Activated CD4-positive, alpha-beta T cell treated with anti-CD3 and anti-CD28 coated beads for 36 hours (primary cell): Measurements from ENCODE around the gene PLP2. TPM values are rescaled to one million over a fixed set of nuclear protein-coding genes. Genes with fewer than 3 reads are reported as not detected.
"Not testable (repeated sequence)": the region's sequence is repeated elsewhere in the genome, so short reads cannot be mapped to it uniquely, and the experiment has no call there.

Experiments used
- ATAC-seq: fragments of 200-7000 bp; cut with Tn5 transposase; one replicate; pipeline ENCODE4 v1.10.0; 2021; ENCODE audit warnings: mild to moderate bottlenecking, moderate library complexity
- CTCF ChIA-PET: fragments of 350-600 bp; sonication (Branson Sonifier 250); formaldehyde crosslinking; loops from one replicate; lab custom pipeline; 2021; ENCODE audit warnings: antibody characterized with exemption; lab: Charles Lee
- POLR2A ChIA-PET: fragments of 350-600 bp; sonication (Branson Sonifier 250); formaldehyde crosslinking; loops from one replicate; lab custom pipeline; 2021; ENCODE audit warnings: antibody characterized with exemption, inconsistent platforms; lab: Charles Lee
- DNase-seq: peaks from one replicate; pipeline ENCODE4 v3.0.0-alpha.2; 2020
- H3K27ac Mint-ChIP-seq: one replicate; pipeline ENCODE4 v1.8.0; 2021; ENCODE audit warnings: mixed read lengths
- H3K27me3 Mint-ChIP-seq: one replicate; pipeline ENCODE4 v1.8.0; 2021; ENCODE audit warnings: mixed read lengths
- H3K36me3 Mint-ChIP-seq: one replicate; pipeline ENCODE4 v1.8.0; 2021; ENCODE audit warnings: low read depth, mixed read lengths
- H3K4me1 Mint-ChIP-seq: one replicate; pipeline ENCODE4 v1.8.0; 2021; ENCODE audit warnings: mixed read lengths
- H3K4me3 Mint-ChIP-seq: one replicate; pipeline ENCODE4 v1.8.0; 2021; ENCODE audit warnings: mild to moderate bottlenecking, moderate library complexity, mixed read lengths
- H3K9me3 Mint-ChIP-seq: one replicate; pipeline ENCODE4 v1.8.0; 2021; ENCODE audit warnings: low read depth, mixed read lengths
- intact Hi-C, 2 experiments: fragments of 100-400 bp; cut with DNase I in 1 of 2; cut with micrococcal nuclease in 1 of 2; formaldehyde crosslinking; loops; one replicate each; pipeline versions ENCODE4 v1.14.2 to v1.15.1; 2022 to 2024; cut with DNase I, micrococcal nuclease
- total RNA-seq, 2 experiments: library from RNA; stranded (reverse); gene quantifications; one replicate each; pipeline ENCODE4 v1.2.3, GENCODE V29; 2021

The PLP2 gene
- total RNA-seq, 2 experiments from 2014 or later, result 174 to 202 TPM

- Mint-ChIP-seq H3K36me3 (no peaks in the 10 kb centered on the region), H3K4me1 (peaks cover 27% of the 10 kb centered on the region), H3K27ac (peak overlapping the region; percentile 96), H3K9me3 (no peaks in the 10 kb centered on the region), H3K4me3 (peak overlapping the region; percentile 77), H3K27me3 (no peaks in the 10 kb centered on the region)
- DNase-seq (peak; percentile 88), ATAC-seq (peak; percentile 60)
- CTCF ChIA-PET, result interaction anchor here (2.0 kb wide), 1 partner anchor 29 kb away, joined by 7 read pairs; no protein-coding TSS in a partner anchor
- POLR2A ChIA-PET, result no interaction called here
- intact Hi-C loops, result loop anchor here (1.0 to 10.0 kb wide), 4 partner anchors 7 to 62 kb away; partner anchors contain the start of gene GPKOW (in 1 of the 2)
Measured at GRCh38 chrX:49163555-49164419, 7.9 kb upstream of the PLP2 start.

- no peak for ATAC-seq
- no peaks in the 10 kb centered on the region for H3K9me3 Mint-ChIP-seq
- peak overlapping the region; percentile 77 for H3K4me3 Mint-ChIP-seq
- H3K27me3 Mint-ChIP-seq, result no peaks in the 10 kb centered on the region
- intact Hi-C loops, result loop anchor here (1.0 to 10.0 kb wide), 3 partner anchors 8 to 60 kb away; partner anchors contain the start of gene GPKOW (in 1 of the 2)
- H3K27ac Mint-ChIP-seq, result peak overlapping the region; percentile 96
- no peak for DNase-seq
- peaks cover 32% of the 10 kb centered on the region for H3K4me1 Mint-ChIP-seq
- ChIA-PET POLR2A (no interaction called here), CTCF (interaction anchor here (0.6 to 2.0 kb wide), 2 partner anchors 28 to 470 kb away, joined by 3 to 7 read pairs; no protein-coding TSS in a partner anchor)
- H3K36me3 Mint-ChIP-seq, result no peaks in the 10 kb centered on the region
Measured at GRCh38 chrX:49164589-49165360, 6.9 kb upstream of the PLP2 start.

GRCh38 chrX:49165901-49166881, 5.5 kb upstream of the PLP2 start:
- DNase-seq, result peak; percentile 85

GRCh38 chrX:49166914-49167739, 4.6 kb upstream of the PLP2 start:
- ChIA-PET POLR2A (interaction anchor here (0.6 to 0.8 kb wide), 2 partner anchors 16 to 111 kb away, joined by 3 read pairs; no protein-coding TSS in a partner anchor), CTCF (interaction anchor here (1.4 to 1.7 kb wide), 2 partner anchors 26 to 165 kb away, joined by 4 to 8 read pairs; partner anchors contain the start of gene GRIPAP1)
- Mint-ChIP-seq H3K27ac (peak overlapping the region; percentile 92), H3K27me3 (no peaks in the 10 kb centered on the region), H3K4me1 (peaks cover 32% of the 10 kb centered on the region), H3K4me3 (peak overlapping the region; percentile 81), H3K36me3 (no peaks in the 10 kb centered on the region), H3K9me3 (no peaks in the 10 kb centered on the region)
- DNase-seq (peak; percentile 82), ATAC-seq (peak; percentile 19)
- intact Hi-C loops, result loop anchor here (1.0 to 10.0 kb wide), 4 partner anchors 45 to 471 kb away; partner anchors contain the start of genes GPKOW (in 1 of the 2), GRIPAP1 (in 1 of the 2) and SUV39H1 (in 1 of the 2)

More at GRCh38 chrX:49165901-49166881, 5.5 kb upstream of the PLP2 start:
- H3K9me3 Mint-ChIP-seq, result no peaks in the 10 kb centered on the region
- no peaks in the 10 kb centered on the region for H3K27me3 Mint-ChIP-seq
- intact Hi-C loops, result loop anchor here (1.0 to 10.0 kb wide), 4 partner anchors 44 to 470 kb away; partner anchors contain the start of genes GPKOW (in 1 of the 2), GRIPAP1 (in 1 of the 2) and SUV39H1 (in 1 of the 2)
- ChIA-PET POLR2A (no interaction called here), CTCF (interaction anchor here (0.6 to 1.7 kb wide), 4 partner anchors 10 to 164 kb away, joined by 3 to 8 read pairs (median 4); partner anchors contain the start of gene GRIPAP1)
- H3K27ac Mint-ChIP-seq, result peak overlapping the region; percentile 92
- H3K36me3 Mint-ChIP-seq, result no peaks in the 10 kb centered on the region
- peaks cover 32% of the 10 kb centered on the region for H3K4me1 Mint-ChIP-seq
- peak overlapping the region; percentile 81 for H3K4me3 Mint-ChIP-seq
- ATAC-seq, result peak; percentile 65

GRCh38 chrX:49167740-49168108, 4.0 kb upstream of the PLP2 start:
- peaks cover 2% of the 10 kb centered on the region for H3K36me3 Mint-ChIP-seq
- intact Hi-C loops, result loop anchor here (2.0 to 10.0 kb wide), 3 partner anchors 45 to 165 kb away; partner anchors contain the start of genes GPKOW (in 1 of the 2) and GRIPAP1 (in 1 of the 2)
- H3K9me3 Mint-ChIP-seq, result no peaks in the 10 kb centered on the region
- peaks cover 34% of the 10 kb centered on the region for H3K4me1 Mint-ChIP-seq
- ATAC-seq (no peak), DNase-seq (no peak)
- H3K4me3 Mint-ChIP-seq, result peak overlapping the region; percentile 81
- ChIA-PET POLR2A (interaction anchor here (0.6 to 0.8 kb wide), 2 partner anchors 15 to 110 kb away, joined by 3 read pairs; no protein-coding TSS in a partner anchor), CTCF (interaction anchor here (0.8 to 1.7 kb wide), 2 partner anchors 13 to 25 kb away, joined by 4 to 8 read pairs; no protein-coding TSS in a partner anchor)
- peak overlapping the region; percentile 92 for H3K27ac Mint-ChIP-seq
- no peaks in the 10 kb centered on the region for H3K27me3 Mint-ChIP-seq

GRCh38 chrX:49172280-49172780, 632 bp downstream of the PLP2 start:
- peaks cover 31% of the 10 kb centered on the region for H3K4me1 Mint-ChIP-seq
- ChIA-PET POLR2A (interaction anchor here (1.0 kb wide), 2 partner anchors 12 to 18 kb away, joined by 3 to 4 read pairs; no protein-coding TSS in a partner anchor), CTCF (interaction anchor here (0.7 to 0.8 kb wide), 3 partner anchors 12 to 495 kb away, joined by 3 to 5 read pairs (median 3); no protein-coding TSS in a partner anchor)
- peak; percentile 85 for DNase-seq
- H3K27ac Mint-ChIP-seq, result peak overlapping the region; percentile 93
- no peaks in the 10 kb centered on the region for H3K27me3 Mint-ChIP-seq
- intact Hi-C loops, result loop anchor here in 1 of 2 experiments (1.0 to 10.0 kb wide), 4 partner anchors 12 to 598 kb away; partner anchors contain the start of genes PIM2, PPP1R3F and RBM3
- H3K9me3 Mint-ChIP-seq, result no peaks in the 10 kb centered on the region
- peak overlapping the region; percentile 88 for H3K4me3 Mint-ChIP-seq
- H3K36me3 Mint-ChIP-seq, result peaks cover 34% of the 10 kb centered on the region
- ATAC-seq, result peak; percentile 78

GRCh38 chrX:49173544-49173943, 1.8 kb downstream of the PLP2 start:
- Mint-ChIP-seq H3K4me1 (peaks cover 23% of the 10 kb centered on the region), H3K36me3 (peaks cover 38% of the 10 kb centered on the region), H3K4me3 (peak overlapping the region; percentile 88)
- CTCF ChIA-PET, result interaction anchor here (0.8 kb wide), 1 partner anchor 11 kb away, joined by 3 read pairs; no protein-coding TSS in a partner anchor
- DNase-seq, H3K27me3 Mint-ChIP-seq, H3K9me3 Mint-ChIP-seq, H3K27ac Mint-ChIP-seq, ATAC-seq, POLR2A ChIA-PET: not testable (repeated sequence)
- intact Hi-C loops, result loop anchor here in 1 of 2 experiments (5.0 to 10.0 kb wide), 2 partner anchors 256 to 599 kb away; partner anchors contain the start of genes PIM2 and RBM3

- ATAC-seq (no peak), DNase-seq (no peak)
- Mint-ChIP-seq H3K9me3 (no peaks in the 10 kb centered on the region), H3K4me1 (peaks cover 18% of the 10 kb centered on the region), H3K27me3 (no peaks in the 10 kb centered on the region), H3K36me3 (peaks cover 45% of the 10 kb centered on the region), H3K4me3 (peak overlapping the region; percentile 37), H3K27ac (peak overlapping the region; percentile 14)
- ChIA-PET POLR2A (no interaction called here), CTCF (interaction anchor here (1.0 kb wide), 1 partner anchor 16 kb away, joined by 3 read pairs; no protein-coding TSS in a partner anchor)
- intact Hi-C loops, result loop anchor here in 1 of 2 experiments (5.0 to 10.0 kb wide), 2 partner anchors 257 to 600 kb away; partner anchors contain the start of genes PIM2 and RBM3
Measured at GRCh38 chrX:49174723-49175122, 3.0 kb downstream of the PLP2 start.
